ENCODE results near the gene SPAG5. TPM values are rescaled to one million over a fixed set of nuclear protein-coding genes. Genes with fewer than 3 reads are reported as not detected.

The SPAG5 gene
- total and polyA plus RNA-seq, 9 of the 15 experiments (the other 6 are each of a cell fraction or from before 2014, with no cell fraction given): 94.4 to 286 (median 151) TPM

- TF ChIP-seq MTF1 (CRISPR knock-in tag; IDR thresholded peaks at IDR 0.05; ENCODE audit: borderline replicate concordance) (no peak), ZSCAN29 (IDR thresholded peaks at IDR 0.05) (no peak), DDX20 (tag; IDR thresholded peaks at IDR 0.05; ENCODE audit: low read depth) (no peak), CC2D1A (IDR thresholded peaks at IDR 0.05) (no peak), CHCHD3 (CRISPR knock-in tag; IDR thresholded peaks at IDR 0.05) (no peak), NFE2L1 (tag; IDR thresholded peaks at IDR 0.05; ENCODE audit: borderline replicate concordance, low read depth) (no peak), ZNF133 (CRISPR knock-in tag; IDR thresholded peaks at IDR 0.05) (no peak), PHTF2 (CRISPR knock-in tag; IDR thresholded peaks at IDR 0.05) (no peak), CXXC5 (CRISPR knock-in tag; IDR thresholded peaks at IDR 0.05) (peak; percentile 56; the same call in 1 of the 2 replicates), MTA3 (IDR thresholded peaks at IDR 0.05; ENCODE audit: borderline replicate concordance) (no peak), HOMEZ (CRISPR knock-in tag; IDR thresholded peaks at IDR 0.05) (no peak), RNF2 (IDR thresholded peaks at IDR 0.05) (no peak), TCF7 (IDR thresholded peaks at IDR 0.05; ENCODE audit: borderline replicate concordance) (no peak), THAP7 (CRISPR knock-in tag; IDR thresholded peaks at IDR 0.05) (no peak), TGIF2 (CRISPR knock-in tag; IDR thresholded peaks at IDR 0.05) (no peak), ZNF3 (CRISPR knock-in tag; IDR thresholded peaks at IDR 0.05) (no peak), TSHZ1 (CRISPR knock-in tag; IDR thresholded peaks at IDR 0.05) (no peak), CBX3 (IDR thresholded peaks at IDR 0.05; ENCODE audit: borderline replicate concordance in 1 of 2, low read length in 2 of 2) (no peak), FOSL1 (tag; conservative IDR thresholded peaks at IDR 0.05) (no peak), ZNF253 (CRISPR knock-in tag; conservative IDR thresholded peaks at IDR 0.05) (no peak), FOXP4 (CRISPR knock-in tag; IDR thresholded peaks at IDR 0.05; ENCODE audit: borderline replicate concordance) (no peak), ELF4 (CRISPR knock-in tag; IDR thresholded peaks at IDR 0.05) (0 out of 2 replicates have a peak, but pooled peaks have one; percentile 5)
Observed at GRCh38 chr17:28552176-28552999, 46.4 kb downstream of the SPAG5 start, which contains the start of gene UNC119 (continued).

Measured in K562 (cell line).